ENCODE measurements around the gene MAGEL2.

DNA sequence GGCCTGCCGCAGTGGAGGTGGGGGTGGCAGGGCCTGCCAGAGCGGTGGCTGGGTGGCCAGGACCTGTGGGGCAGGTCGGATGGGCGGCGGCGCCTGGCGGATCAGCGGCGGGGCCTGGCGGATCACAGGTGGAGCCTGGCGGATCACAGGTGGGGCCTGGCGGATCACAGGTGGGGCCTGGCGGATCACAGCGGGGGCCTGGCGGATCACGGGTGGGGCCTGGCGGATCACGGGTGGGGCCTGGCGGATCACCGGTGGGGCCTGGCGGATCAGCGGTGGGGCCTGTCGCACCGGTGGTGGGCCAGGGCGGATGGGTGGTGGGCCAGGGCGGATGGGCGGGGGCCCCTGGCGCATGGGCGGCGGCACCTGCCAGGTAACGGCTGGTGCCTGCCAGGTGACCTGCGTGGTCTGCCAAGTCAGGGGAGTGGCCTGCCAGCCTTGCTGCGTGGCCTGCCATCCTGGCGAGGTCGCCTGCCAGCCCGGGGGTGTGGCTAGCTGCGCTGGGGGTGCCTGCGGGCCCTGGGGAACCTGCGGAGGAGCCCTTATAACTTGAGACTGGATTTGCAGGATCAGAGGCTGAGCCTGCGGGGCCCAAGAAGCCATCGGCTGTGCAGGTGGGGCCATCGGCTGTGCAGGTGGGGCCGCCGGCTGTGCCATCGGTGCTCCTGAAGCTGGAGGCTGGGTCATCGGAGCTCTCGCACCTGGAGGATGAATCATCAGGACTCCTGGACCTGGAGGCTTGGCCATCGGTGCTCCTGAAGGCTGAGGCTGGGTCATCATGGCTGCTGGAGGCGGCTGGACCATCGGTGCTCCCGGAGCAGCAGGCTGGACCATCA lies 1.3 kb downstream of the MAGEL2 start:
- TF ChIP-seq, protein P1, sequence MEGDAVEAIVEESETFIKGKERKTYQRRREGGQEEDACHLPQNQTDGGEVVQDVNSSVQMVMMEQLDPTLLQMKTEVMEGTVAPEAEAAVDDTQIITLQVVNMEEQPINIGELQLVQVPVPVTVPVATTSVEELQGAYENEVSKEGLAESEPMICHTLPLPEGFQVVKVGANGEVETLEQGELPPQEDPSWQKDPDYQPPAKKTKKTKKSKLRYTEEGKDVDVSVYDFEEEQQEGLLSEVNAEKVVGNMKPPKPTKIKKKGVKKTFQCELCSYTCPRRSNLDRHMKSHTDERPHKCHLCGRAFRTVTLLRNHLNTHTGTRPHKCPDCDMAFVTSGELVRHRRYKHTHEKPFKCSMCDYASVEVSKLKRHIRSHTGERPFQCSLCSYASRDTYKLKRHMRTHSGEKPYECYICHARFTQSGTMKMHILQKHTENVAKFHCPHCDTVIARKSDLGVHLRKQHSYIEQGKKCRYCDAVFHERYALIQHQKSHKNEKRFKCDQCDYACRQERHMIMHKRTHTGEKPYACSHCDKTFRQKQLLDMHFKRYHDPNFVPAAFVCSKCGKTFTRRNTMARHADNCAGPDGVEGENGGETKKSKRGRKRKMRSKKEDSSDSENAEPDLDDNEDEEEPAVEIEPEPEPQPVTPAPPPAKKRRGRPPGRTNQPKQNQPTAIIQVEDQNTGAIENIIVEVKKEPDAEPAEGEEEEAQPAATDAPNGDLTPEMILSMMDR (IDR thresholded peaks at IDR 0.05) = no peak
- TF ChIP-seq POLR2A (IDR thresholded peaks at IDR 0.05) = no peak

Measured in tibial nerve (tissue), 3 donors.